PC-3 (cell line): ENCODE measurements around the gene DAAM1. TPM values are rescaled to one million over a fixed set of nuclear protein-coding genes. Genes with fewer than 3 reads are reported as not detected.

Experiments
- ATAC-seq: fragments of 200-7000 bp; cut with Tn5 transposase; 2 replicates; pipeline ENCODE4 v1.9.1; 2020; ENCODE audit warnings: mild to moderate bottlenecking, moderate library complexity
- BruUV-seq: library from RNA; stranded (reverse); fragments of 400-500 nt; replicated peaks from 2 replicates; lab custom pipeline; 2021; lab: Mats Ljungman, UMichigan
- CTCF ChIA-PET: fragments of 300-600 bp; sonication (Branson Sonifier 250); formaldehyde crosslinking; loops from one replicate; lab custom pipeline; 2022; ENCODE audit warnings: antibody characterized with exemption; lab: Charles Lee
- POLR2A ChIA-PET: fragments of 300-600 bp; sonication (Branson Sonifier 250); formaldehyde crosslinking; loops from one replicate; lab custom pipeline; 2022; ENCODE audit warnings: antibody characterized with exemption; ENCODE audit not compliant: unreplicated experiment; lab: Charles Lee
- DNase-seq: peaks from one replicate; pipeline ENCODE4 v3.0.0-alpha.2; 2015
- H2AFZ ChIP-seq: fragments of 300-600 bp; sonication (generic); 2 replicates; pipeline ENCODE4 v1.6.0; 2016; ENCODE audit warnings: antibody characterized with exemption, low read length
- H3F3A ChIP-seq: fragments of 300-600 bp; sonication (generic); one replicate; pipeline ENCODE4 v1.6.0; 2017; ENCODE audit warnings: antibody characterized with exemption, low read length, control low read depth, mild to moderate bottlenecking; ENCODE audit not compliant: unreplicated experiment
- H3K27ac ChIP-seq: fragments of 300-600 bp; sonication (generic); 2 replicates; pipeline ENCODE4 v1.5.1; 2016; ENCODE audit warnings: mild to moderate bottlenecking, low read length
- H3K27me3 ChIP-seq: fragments of 300-600 bp; sonication (generic); 2 replicates; pipeline ENCODE4 v1.6.1; 2016; ENCODE audit warnings: low read length, mixed read lengths
- H3K36me3 ChIP-seq: fragments of 300-600 bp; sonication (generic); 2 replicates; pipeline ENCODE4 v1.6.1; 2016; ENCODE audit warnings: low read depth, mixed run types, low read length, mixed read lengths
- H3K4me1 ChIP-seq: fragments of 300-600 bp; sonication (generic); 2 replicates; pipeline ENCODE4 v1.5.1; 2016; ENCODE audit warnings: low read length; ENCODE audit not compliant: insufficient read depth
- H3K4me2 ChIP-seq: fragments of 300-600 bp; sonication (generic); 2 replicates; pipeline ENCODE4 v1.6.0; 2016; ENCODE audit warnings: low read length
- H3K4me3 ChIP-seq: fragments of 300-600 bp; sonication (generic); 2 replicates; pipeline ENCODE4 v1.5.1; 2016; ENCODE audit warnings: mild to moderate bottlenecking, low read length, mixed read lengths
- H3K79me2 ChIP-seq: fragments of 300-600 bp; sonication (generic); 2 replicates; pipeline ENCODE4 v1.6.1; 2017; ENCODE audit warnings: low read length, mixed read lengths
- H3K9ac ChIP-seq: fragments of 300-600 bp; sonication (generic); 2 replicates; pipeline ENCODE4 v1.6.0; 2016; ENCODE audit warnings: mild to moderate bottlenecking, low read length
- H3K9me2 ChIP-seq: fragments of 300-600 bp; sonication (generic); replicated peaks from 2 replicates; pipeline ENCODE4 v1.6.1; 2016; ENCODE audit warnings: mixed run types, low read length, mixed read lengths
- H3K9me3 ChIP-seq: fragments of 300-600 bp; sonication (generic); 2 replicates; pipeline ENCODE4 v1.6.1; 2016; ENCODE audit warnings: low read length, mixed read lengths
- H4K20me1 ChIP-seq: fragments of 300-600 bp; sonication (generic); 2 replicates; pipeline ENCODE4 v1.6.1; 2016; ENCODE audit warnings: low read length, mixed read lengths
- CTCF ChIP-seq: fragments of 300-600 bp; sonication (generic); conservative IDR thresholded peaks from 2 replicates; pipeline ENCODE4 v1.5.1; 2017; ENCODE audit warnings: antibody characterized with exemption, low read depth, mild to moderate bottlenecking, low read length
- EZH2 ChIP-seq: fragments of 300-600 bp; sonication (generic); IDR thresholded peaks from one replicate; pipeline ENCODE4 v1.6.1; 2017; ENCODE audit warnings: antibody characterized with exemption, mild to moderate bottlenecking, low read length; ENCODE audit not compliant: unreplicated experiment
- EZH2phosphoT487 ChIP-seq: fragments of 300-600 bp; sonication (generic); IDR thresholded peaks from 2 replicates; pipeline ENCODE4 v1.6.1; 2018; ENCODE audit warnings: mild to moderate bottlenecking, antibody characterized with exemption, low read length, borderline replicate concordance
- intact Hi-C: fragments of 100-400 bp; cut with micrococcal nuclease; formaldehyde crosslinking; loops from 2 replicates; pipeline ENCODE4 v1.9.0; 2023
- total RNA-seq: library from RNA; depleted of rRNA; stranded (reverse); fragments of >200 nt; gene quantifications from 2 replicates; pipeline ENCODE4 v1.2.3, GENCODE V29; 2014

The DAAM1 gene
- total RNA-seq, 1 experiment from 2014 or later, result 32.7 TPM

- no peak overlapping the region for H3K9ac ChIP-seq
- H3F3A ChIP-seq, result no peaks in the 10 kb centered on the region
- H4K20me1 ChIP-seq, result no peaks in the 10 kb centered on the region
- no peak overlapping the region for H3K4me2 ChIP-seq
- no peak overlapping the region for H3K4me3 ChIP-seq
- H3K9me2 ChIP-seq, result no peaks in the 10 kb centered on the region
- DNase-seq, result no peak
- H3K9me3 ChIP-seq, result no peaks in the 10 kb centered on the region
- ChIA-PET POLR2A (no interaction called here), CTCF (no interaction called here)
- no peak for ATAC-seq
- no peak overlapping the region for H2AFZ ChIP-seq
- peaks cover 41% of the 10 kb centered on the region for H3K79me2 ChIP-seq
- no peak overlapping the region for H3K27ac ChIP-seq
- no TSS peak for BruUV-seq
- intact Hi-C loops, result no loop called here
- no peaks in the 10 kb centered on the region for H3K4me1 ChIP-seq
- TF ChIP-seq EZH2phosphoT487 (no peak), CTCF (no peak)
- H3K27me3 ChIP-seq, result no peaks in the 10 kb centered on the region
- H3K36me3 ChIP-seq, result no peaks in the 10 kb centered on the region
These were observed 9.3 kb downstream of the DAAM1 start for GRCh38 chr14:59197695-59198262.

- intact Hi-C loops, result no loop called here
- H3K9me2 ChIP-seq, result no peaks in the 10 kb centered on the region
- H4K20me1 ChIP-seq, result no peaks in the 10 kb centered on the region
- no peaks in the 10 kb centered on the region for H3K27me3 ChIP-seq
- H3F3A ChIP-seq, result no peaks in the 10 kb centered on the region
- no peak overlapping the region for H3K4me2 ChIP-seq
- CTCF ChIA-PET, result no interaction called here
- POLR2A ChIA-PET, result no interaction called here
- ATAC-seq (no peak; the same call in 1 of the 2 replicates), DNase-seq (no peak)
- BruUV-seq, result no TSS peak
- no peak overlapping the region for H3K27ac ChIP-seq
- H3K79me2 ChIP-seq, result peaks cover 30% of the 10 kb centered on the region
- TF ChIP-seq EZH2, result no peak
- TF ChIP-seq CTCF, result peak; percentile 50
- no peak for TF ChIP-seq EZH2phosphoT487
- no peaks in the 10 kb centered on the region for H3K36me3 ChIP-seq
- H2AFZ ChIP-seq, result no peak overlapping the region
- H3K4me3 ChIP-seq, result no peak overlapping the region
- no peak overlapping the region for H3K9ac ChIP-seq
- no peaks in the 10 kb centered on the region for H3K4me1 ChIP-seq
- H3K9me3 ChIP-seq, result no peaks in the 10 kb centered on the region
These were observed 10.7 kb downstream of the DAAM1 start for GRCh38 chr14:59199205-59199604.

- H3K4me3 ChIP-seq, result no peak overlapping the region
- no peak overlapping the region for H2AFZ ChIP-seq
- H3K4me1 ChIP-seq, result no peaks in the 10 kb centered on the region
- no peaks in the 10 kb centered on the region for H3K9me3 ChIP-seq
- CTCF ChIA-PET, result interaction anchor here (0.7 kb wide), 1 partner anchor 109 kb away, joined by 3 read pairs; no protein-coding TSS in a partner anchor
- DNase-seq, result no peak
- H3K79me2 ChIP-seq, result peaks cover 29% of the 10 kb centered on the region
- TF ChIP-seq EZH2phosphoT487, result no peak
- no peak for TF ChIP-seq CTCF
- no peak for TF ChIP-seq EZH2
- no peak overlapping the region for H3K4me2 ChIP-seq
- no peaks in the 10 kb centered on the region for H3K36me3 ChIP-seq
- H3K27me3 ChIP-seq, result no peaks in the 10 kb centered on the region
- no peak overlapping the region for H3K9ac ChIP-seq
- POLR2A ChIA-PET, result no interaction called here
- H3F3A ChIP-seq, result no peaks in the 10 kb centered on the region
- intact Hi-C loops, result no loop called here
- H3K27ac ChIP-seq, result no peak overlapping the region
- no peaks in the 10 kb centered on the region for H4K20me1 ChIP-seq
- H3K9me2 ChIP-seq, result no peaks in the 10 kb centered on the region
- ATAC-seq, result no peak
- BruUV-seq, result no TSS peak
These were observed 11.1 kb downstream of the DAAM1 start for GRCh38 chr14:59199614-59200013.
